Naive B cell (primary cell): ENCODE measurements around the gene SPECC1. TPM values are rescaled to one million over a fixed set of nuclear protein-coding genes. Genes with fewer than 3 reads are reported as not detected.

Source experiments
- ATAC-seq, 2 donors: fragments of 150-1000 bp; cut with Tn5 transposase; 2 replicates each; pipeline ENCODE4 v1.10.0; 2021; ENCODE audit warnings: low read depth in 2 of 2, mild to moderate bottlenecking in 2 of 2, moderate library complexity in 2 of 2
- DNase-seq: peaks from one replicate; pipeline ENCODE4 v3.0.0; 2022
- H3K27ac Mint-ChIP-seq, 6 donors: one replicate each; pipeline ENCODE4 v1.8.0; 2020 to 2022; ENCODE audit warnings: mild to moderate bottlenecking in 6 of 6, mixed read lengths in 6 of 6, moderate library complexity in 5 of 6, inconsistent platforms in 2 of 6
- H3K27me3 Mint-ChIP-seq, 3 donors: one replicate each; pipeline ENCODE4 v1.8.0; 2021 to 2022; ENCODE audit warnings: mixed read lengths in 3 of 3, mild to moderate bottlenecking in 1 of 3
- H3K36me3 Mint-ChIP-seq, 2 donors: one replicate each; pipeline ENCODE4 v1.8.0; 2020 to 2022; ENCODE audit warnings: mixed read lengths in 2 of 2, inconsistent platforms in 1 of 2, mild to moderate bottlenecking in 1 of 2
- H3K4me1 Mint-ChIP-seq, 3 donors: one replicate each; pipeline ENCODE4 v1.8.0; 2020 to 2022; ENCODE audit warnings: mixed read lengths in 3 of 3, inconsistent platforms in 1 of 3, mild to moderate bottlenecking in 1 of 3, moderate library complexity in 1 of 3
- H3K4me3 Mint-ChIP-seq, 8 donors: one replicate each; pipeline ENCODE4 v1.8.0; 2020 to 2022; ENCODE audit warnings: mild to moderate bottlenecking in 8 of 8, mixed read lengths in 8 of 8, moderate library complexity in 8 of 8, inconsistent platforms in 2 of 8
- H3K9me3 Mint-ChIP-seq, 7 donors: one replicate each; pipeline ENCODE4 v1.8.0; 2020 to 2022; ENCODE audit warnings: mixed read lengths in 7 of 7, mild to moderate bottlenecking in 5 of 7, inconsistent platforms in 2 of 7, moderate library complexity in 1 of 7
- polyA plus RNA-seq, 6 donors: library from polyadenylated mRNA; unstranded; fragments of 300-500 nt; fragmentation: Illumina TruSeq; gene quantifications; one replicate each; pipeline ENCODE4 v1.2.3, GENCODE V29; 2021; ENCODE audit warnings: low read depth in 6 of 6

The SPECC1 gene
- polyA plus RNA-seq, 6 donors from 2014 or later, result 2.6 to 5.9 (median 4.1) TPM

- Mint-ChIP-seq H3K4me3 (no peak overlapping the region), H3K9me3 (peaks cover 0 to 1% (median 0%) of the 10 kb centered on the region in 7 donors)
Observed at GRCh38 chr17:20293501-20293900, 284.3 kb downstream of the SPECC1 start.

GRCh38 chr17:20294120-20294519 is 285.0 kb downstream of the SPECC1 start:
- Mint-ChIP-seq H3K4me3 (no peak overlapping the region), H3K27me3 (no peaks in the 10 kb centered on the region), H3K4me1 (peaks cover 0 to 5% (median 0%) of the 10 kb centered on the region in 3 donors), H3K9me3 (peaks cover 0 to 1% (median 0%) of the 10 kb centered on the region in 7 donors), H3K36me3 (peaks cover 0 to 4% of the 10 kb centered on the region in 2 donors), H3K27ac (peak overlapping the region in 1 of 6 donors; percentile 64)
- DNase-seq (no peak), ATAC-seq (no peak)

More at GRCh38 chr17:20293501-20293900, 284.3 kb downstream of the SPECC1 start:
- ATAC-seq (no peak), DNase-seq (no peak)
- Mint-ChIP-seq H3K27me3 (no peaks in the 10 kb centered on the region), H3K36me3 (peaks cover 0 to 4% of the 10 kb centered on the region in 2 donors), H3K4me1 (peaks cover 0 to 5% (median 0%) of the 10 kb centered on the region in 3 donors), H3K27ac (no peak overlapping the region)

- Mint-ChIP-seq H3K36me3 (no peaks in the 10 kb centered on the region), H3K4me3 (no peak overlapping the region), H3K4me1 (no peaks in the 10 kb centered on the region), H3K27ac (peak overlapping the region in 2 of 6 donors; percentile 46 to 57), H3K27me3 (no peaks in the 10 kb centered on the region), H3K9me3 (peaks cover 0 to 1% (median 0%) of the 10 kb centered on the region in 7 donors)
- no peak for DNase-seq
- ATAC-seq, result no peak
Observed at GRCh38 chr17:20299013-20299412, 289.9 kb downstream of the SPECC1 start.

GRCh38 chr17:20300436-20300934 is 291.3 kb downstream of the SPECC1 start:
- Mint-ChIP-seq H3K4me3 (no peak overlapping the region), H3K27ac (no peak overlapping the region), H3K36me3 (peaks cover 0 to 9% of the 10 kb centered on the region in 2 donors), H3K9me3 (peaks cover 0 to 9% (median 7%) of the 10 kb centered on the region in 7 donors), H3K4me1 (no peaks in the 10 kb centered on the region), H3K27me3 (no peaks in the 10 kb centered on the region)
- ATAC-seq (no peak), DNase-seq (no peak)

- no peak overlapping the region for H3K4me3 Mint-ChIP-seq
- no peak for DNase-seq
- no peak for ATAC-seq
- peaks cover 7 to 23% (median 16%) of the 10 kb centered on the region in 7 donors for H3K9me3 Mint-ChIP-seq
- H3K4me1 Mint-ChIP-seq, result no peaks in the 10 kb centered on the region
- H3K27ac Mint-ChIP-seq, result no peak overlapping the region
- no peaks in the 10 kb centered on the region for H3K27me3 Mint-ChIP-seq
- H3K36me3 Mint-ChIP-seq, result peaks cover 12 to 22% of the 10 kb centered on the region in 2 donors
Observed at GRCh38 chr17:20302246-20302917, 293.2 kb downstream of the SPECC1 start.

GRCh38 chr17:20304961-20305360 is 295.8 kb downstream of the SPECC1 start:
- Mint-ChIP-seq H3K9me3 (peaks cover 7 to 34% (median 21%) of the 10 kb centered on the region in 7 donors), H3K4me3 (no peak overlapping the region), H3K27me3 (no peaks in the 10 kb centered on the region), H3K36me3 (peaks cover 17 to 28% of the 10 kb centered on the region in 2 donors), H3K27ac (no peak overlapping the region), H3K4me1 (no peaks in the 10 kb centered on the region)
- DNase-seq (no peak), ATAC-seq (no peak)

GRCh38 chr17:20306924-20307323 is 297.8 kb downstream of the SPECC1 start:
- Mint-ChIP-seq H3K27ac (no peak overlapping the region), H3K36me3 (peaks cover 17 to 28% of the 10 kb centered on the region in 2 donors)
- no peak for ATAC-seq

GRCh38 chr17:20307326-20307910 is 298.3 kb downstream of the SPECC1 start:
- H3K9me3 Mint-ChIP-seq, result peaks cover 7 to 34% (median 21%) of the 10 kb centered on the region in 7 donors
- H3K36me3 Mint-ChIP-seq, result peaks cover 17 to 28% of the 10 kb centered on the region in 2 donors
- peak in 1 of 2 donors; percentile 30 for ATAC-seq
- H3K4me3 Mint-ChIP-seq, result no peak overlapping the region
- DNase-seq, result no peak
- no peaks in the 10 kb centered on the region for H3K27me3 Mint-ChIP-seq
- no peak overlapping the region for H3K27ac Mint-ChIP-seq
- no peaks in the 10 kb centered on the region for H3K4me1 Mint-ChIP-seq

More at GRCh38 chr17:20306924-20307323, 297.8 kb downstream of the SPECC1 start:
- no peaks in the 10 kb centered on the region for H3K27me3 Mint-ChIP-seq
- peak overlapping the region in 1 of 8 donors; percentile 36 for H3K4me3 Mint-ChIP-seq
- no peak for DNase-seq
- no peaks in the 10 kb centered on the region for H3K4me1 Mint-ChIP-seq
- peaks cover 7 to 34% (median 21%) of the 10 kb centered on the region in 7 donors for H3K9me3 Mint-ChIP-seq

GRCh38 chr17:20310481-20310880 is 301.3 kb downstream of the SPECC1 start:
- Mint-ChIP-seq H3K36me3 (peaks cover 17 to 18% of the 10 kb centered on the region in 2 donors), H3K9me3 (peaks cover 7 to 25% (median 20%) of the 10 kb centered on the region in 7 donors), H3K4me3 (no peak overlapping the region), H3K27me3 (no peaks in the 10 kb centered on the region), H3K27ac (peak overlapping the region in 1 of 6 donors; percentile 60), H3K4me1 (no peaks in the 10 kb centered on the region)
- DNase-seq (no peak), ATAC-seq (no peak)

GRCh38 chr17:20313306-20313705 is 304.1 kb downstream of the SPECC1 start:
- Mint-ChIP-seq H3K27ac (peak overlapping the region in 1 of 6 donors; percentile 53), H3K4me3 (no peak overlapping the region), H3K36me3 (no peaks in the 10 kb centered on the region), H3K27me3 (no peaks in the 10 kb centered on the region), H3K4me1 (no peaks in the 10 kb centered on the region), H3K9me3 (peaks cover 0 to 5% (median 0%) of the 10 kb centered on the region in 7 donors)
- ATAC-seq (no peak), DNase-seq (no peak)

GRCh38 chr17:20313891-20314290 is 304.7 kb downstream of the SPECC1 start:
- peak overlapping the region in 2 of 6 donors; percentile 66 to 69 for H3K27ac Mint-ChIP-seq
- peaks cover 0 to 5% (median 0%) of the 10 kb centered on the region in 7 donors for H3K9me3 Mint-ChIP-seq
- no peak for ATAC-seq

GRCh38 chr17:20314834-20315233 is 305.7 kb downstream of the SPECC1 start:
- H3K36me3 Mint-ChIP-seq, result no peaks in the 10 kb centered on the region
- no peak for DNase-seq
- no peak overlapping the region for H3K4me3 Mint-ChIP-seq
- no peaks in the 10 kb centered on the region for H3K9me3 Mint-ChIP-seq
- no peak for ATAC-seq
- no peaks in the 10 kb centered on the region for H3K4me1 Mint-ChIP-seq
- no peaks in the 10 kb centered on the region for H3K27me3 Mint-ChIP-seq
- no peak overlapping the region for H3K27ac Mint-ChIP-seq

More at GRCh38 chr17:20313891-20314290, 304.7 kb downstream of the SPECC1 start:
- no peaks in the 10 kb centered on the region for H3K36me3 Mint-ChIP-seq
- DNase-seq, result no peak
- no peaks in the 10 kb centered on the region for H3K27me3 Mint-ChIP-seq
- no peaks in the 10 kb centered on the region for H3K4me1 Mint-ChIP-seq
- H3K4me3 Mint-ChIP-seq, result no peak overlapping the region

GRCh38 chr17:20315311-20315710 is 306.2 kb downstream of the SPECC1 start:
- Mint-ChIP-seq H3K27me3 (no peaks in the 10 kb centered on the region), H3K27ac (no peak overlapping the region)

GRCh38 chr17:20315821-20316220 is 306.7 kb downstream of the SPECC1 start:
- H3K27ac Mint-ChIP-seq, result peak overlapping the region in 1 of 6 donors; percentile 42
- ATAC-seq (no peak), DNase-seq (no peak)
- peaks cover 0 to 1% (median under 1%) of the 10 kb centered on the region in 3 donors for H3K4me1 Mint-ChIP-seq
- no peak overlapping the region for H3K4me3 Mint-ChIP-seq
- H3K27me3 Mint-ChIP-seq, result peaks cover 0 to 1% (median 0%) of the 10 kb centered on the region in 3 donors
- no peaks in the 10 kb centered on the region for H3K36me3 Mint-ChIP-seq
- no peaks in the 10 kb centered on the region for H3K9me3 Mint-ChIP-seq

More at GRCh38 chr17:20315311-20315710, 306.2 kb downstream of the SPECC1 start:
- ATAC-seq (no peak), DNase-seq (no peak)
- Mint-ChIP-seq H3K4me3 (no peak overlapping the region), H3K36me3 (no peaks in the 10 kb centered on the region), H3K9me3 (no peaks in the 10 kb centered on the region), H3K4me1 (no peaks in the 10 kb centered on the region)
